HG03460 (cell line): ENCODE data around the gene TOM1L1.

ENCODE experiments used
- ATAC-seq: cut with Tn5 transposase; IDR thresholded peaks from one replicate; pipeline ENCODE4 v1.9.1; 2021; ENCODE audit not compliant: unreplicated experiment

TOM1L1 gene

GRCh38 chr17:54945671-54946070 lies 45.0 kb downstream of the TOM1L1 start:
- ATAC-seq: no peak

DNA sequence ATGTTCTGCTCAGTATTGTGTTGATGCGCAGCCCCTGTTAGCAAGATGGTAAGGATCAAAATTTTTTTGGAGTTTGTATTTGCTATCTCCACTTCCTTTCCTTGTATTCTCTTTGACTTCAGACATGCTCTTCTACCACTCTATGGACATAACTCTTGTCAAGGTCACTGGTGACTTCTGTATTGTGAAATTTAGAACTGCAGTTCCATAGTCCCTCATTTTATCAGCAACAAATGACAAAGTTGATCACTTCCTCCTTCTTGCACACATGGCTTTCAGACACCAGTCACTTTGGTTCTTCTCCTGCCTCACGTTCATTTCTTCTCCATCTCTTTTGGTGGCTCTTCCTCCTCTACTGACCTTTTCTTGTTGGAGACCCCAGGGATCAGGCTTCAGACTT lies 46.7 kb downstream of the TOM1L1 start:
- ATAC-seq: no peak

GRCh38 chr17:54948380-54948779 lies 47.7 kb downstream of the TOM1L1 start:
- ATAC-seq: no peak

GRCh38 chr17:54950116-54950515 lies 49.5 kb downstream of the TOM1L1 start:
- ATAC-seq: no peak

GRCh38 chr17:54951286-54951685 lies 50.6 kb downstream of the TOM1L1 start:
- no peak for ATAC-seq

DNA sequence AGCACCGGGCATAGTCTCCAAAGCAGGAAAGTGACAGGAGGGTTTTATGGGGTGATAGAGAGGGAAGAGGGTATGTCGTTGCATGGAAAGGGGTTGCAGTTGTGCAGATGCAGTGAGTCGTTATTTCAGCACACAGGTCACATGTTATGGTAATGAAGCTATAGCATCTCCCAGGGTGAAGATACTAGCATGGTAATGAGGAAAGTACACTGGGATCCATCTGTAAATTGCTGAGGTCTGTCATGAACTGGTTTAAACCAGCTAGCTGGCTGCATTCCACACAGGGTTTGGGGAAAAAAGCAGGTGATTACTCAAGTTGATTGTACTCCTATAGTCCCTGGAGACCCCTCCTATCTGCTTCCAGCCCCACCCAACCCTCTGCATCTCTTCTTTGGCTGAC lies 56.1 kb downstream of the TOM1L1 start:
- no peak for ATAC-seq

DNA sequence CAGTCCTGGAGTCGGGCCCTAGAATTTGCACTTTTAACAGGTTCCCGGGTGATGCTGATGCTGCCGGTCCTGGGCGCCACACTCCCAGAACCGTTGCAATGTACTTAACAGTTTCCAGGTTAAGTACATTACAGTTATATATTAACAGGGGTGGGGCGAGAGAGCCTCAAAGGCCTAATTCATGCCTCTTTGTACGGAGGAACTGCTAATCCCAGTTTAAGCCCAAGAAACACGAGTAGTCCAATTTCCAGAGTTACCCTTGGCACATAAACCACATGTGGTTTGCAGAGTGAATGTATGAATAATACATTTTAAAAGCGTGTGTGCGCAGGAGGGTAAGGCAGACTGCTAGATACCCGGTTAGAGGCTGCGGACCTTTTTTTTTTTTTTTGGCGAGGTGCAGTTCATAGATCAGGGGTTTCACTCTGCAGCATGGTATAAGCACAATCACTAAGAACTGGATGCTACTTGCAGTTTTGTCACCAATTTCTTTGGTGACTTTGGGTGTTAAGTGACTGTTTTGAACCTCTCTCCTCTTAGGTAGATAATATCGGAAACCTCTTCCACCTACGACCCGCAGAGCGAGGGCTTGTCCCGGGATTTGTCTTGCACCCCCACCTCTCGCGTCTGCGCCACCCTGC lies 67.1 kb downstream of the TOM1L1 start:
- peak; percentile 26 for ATAC-seq

- peak; percentile 86 for ATAC-seq
These were observed 67.8 kb downstream of the TOM1L1 start, which contains the start of the genes COX11 and STXBP4 for GRCh38 chr17:54968262-54968987. COX11 (minus strand) TSS chr17:54968654; CDS start chr17:54968646, 8 bp downstream. STXBP4 (plus strand) TSS chr17:54968765; CDS start chr17:54986220, 17,455 bp downstream.

DNA sequence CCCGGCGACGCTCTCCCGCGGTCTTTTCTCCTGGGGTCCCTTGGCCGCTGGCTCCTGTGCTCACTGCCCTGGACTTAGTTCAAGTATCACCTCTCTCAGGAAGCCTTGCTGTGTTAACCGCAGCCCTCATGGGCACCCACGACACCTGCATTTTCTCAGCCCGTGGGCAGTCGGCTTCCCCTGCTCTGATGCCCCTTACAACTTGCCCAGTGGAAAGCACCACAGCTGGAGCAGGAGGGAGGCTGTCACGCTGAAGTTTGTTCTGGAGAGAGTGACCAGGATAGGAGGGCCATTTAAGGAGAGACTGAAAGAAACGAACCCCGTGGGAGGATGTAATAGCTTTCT lies 68.3 kb downstream of the TOM1L1 start:
- peak; percentile 27 for ATAC-seq

GRCh38 chr17:54969658-54970572 lies 69.3 kb downstream of the TOM1L1 start:
- no peak for ATAC-seq

DNA sequence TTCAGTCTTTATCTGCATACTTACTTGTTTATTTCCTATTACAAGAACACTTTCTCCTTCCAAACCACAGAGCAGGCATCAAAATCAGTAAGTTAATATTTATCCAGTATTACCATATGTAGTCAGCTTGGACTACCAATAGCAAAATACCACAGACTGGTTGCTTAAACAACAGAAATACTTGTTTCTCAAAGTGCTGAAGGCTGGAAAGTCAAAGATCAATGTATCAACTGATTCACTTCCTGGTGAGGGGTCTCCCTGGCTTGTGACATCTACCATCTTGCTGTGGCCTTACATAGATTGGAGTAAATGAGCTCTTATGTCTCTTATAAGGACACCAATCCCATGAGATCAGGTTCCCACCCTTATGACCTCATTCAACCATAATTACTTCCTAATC lies 70.5 kb downstream of the TOM1L1 start:
- ATAC-seq: no peak

DNA sequence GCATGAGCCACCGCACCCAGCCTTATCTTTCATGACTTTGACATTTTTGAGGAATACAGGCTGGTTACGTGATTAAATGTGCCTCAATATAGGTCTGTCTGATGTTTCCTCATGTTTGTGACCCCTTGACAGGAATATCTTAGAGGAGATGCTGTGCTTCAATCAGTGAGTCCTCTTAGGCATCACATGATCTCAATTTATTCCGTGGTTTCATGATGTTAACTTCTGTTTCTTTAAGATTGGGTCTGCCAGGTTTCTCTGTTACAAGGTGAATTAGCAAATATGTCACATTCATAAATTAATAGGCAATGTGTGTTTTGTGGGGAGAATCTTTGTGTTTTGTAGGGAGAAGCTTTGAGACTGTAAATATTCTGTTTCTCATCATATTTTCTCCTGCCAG lies 71.2 kb downstream of the TOM1L1 start:
- no peak for ATAC-seq

- no peak for ATAC-seq
These were observed 71.9 kb downstream of the TOM1L1 start for GRCh38 chr17:54972406-54973138.

DNA sequence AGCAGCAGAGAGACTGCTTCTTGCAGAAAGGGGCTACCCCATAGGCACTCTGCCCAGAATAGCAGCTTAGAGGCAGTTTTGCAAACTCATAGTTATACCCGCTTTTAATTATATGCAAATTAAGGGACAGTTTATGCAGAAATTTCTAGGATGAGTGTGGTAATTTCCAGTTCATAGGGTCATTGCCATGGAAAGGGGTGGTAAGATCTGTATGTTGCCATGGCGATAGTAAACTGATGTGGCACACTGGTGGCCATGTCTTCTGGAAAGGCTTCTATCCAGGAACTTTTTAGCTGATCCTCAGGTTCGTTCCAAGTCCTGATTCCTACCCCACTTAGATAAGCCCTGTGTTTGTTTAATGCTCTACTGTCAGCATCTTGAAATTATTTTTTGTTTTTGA lies 74.1 kb downstream of the TOM1L1 start:
- no peak for ATAC-seq

GRCh38 chr17:54976316-54976715 lies 75.7 kb downstream of the TOM1L1 start:
- ATAC-seq: no peak

GRCh38 chr17:54977744-54978143 lies 77.1 kb downstream of the TOM1L1 start:
- no peak for ATAC-seq

DNA sequence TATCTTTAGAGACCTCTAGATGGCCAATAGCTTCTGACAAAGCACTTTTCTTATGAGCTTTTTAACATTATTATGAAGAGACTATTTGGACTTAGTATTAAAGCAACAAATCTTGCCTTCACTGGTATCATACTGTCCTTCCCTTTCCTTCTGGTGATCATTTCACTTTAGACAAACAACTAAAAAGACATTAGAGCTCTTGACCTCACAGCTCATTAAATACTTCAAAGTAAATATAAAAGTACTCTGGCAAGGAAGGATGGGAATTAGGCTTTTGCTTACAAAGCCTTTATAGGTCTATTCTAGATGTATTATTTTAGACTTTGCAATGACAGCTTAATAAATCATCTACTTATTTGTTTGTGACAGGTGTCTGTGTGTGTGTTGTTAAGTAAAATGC lies 79.0 kb downstream of the TOM1L1 start:
- no peak for ATAC-seq

DNA sequence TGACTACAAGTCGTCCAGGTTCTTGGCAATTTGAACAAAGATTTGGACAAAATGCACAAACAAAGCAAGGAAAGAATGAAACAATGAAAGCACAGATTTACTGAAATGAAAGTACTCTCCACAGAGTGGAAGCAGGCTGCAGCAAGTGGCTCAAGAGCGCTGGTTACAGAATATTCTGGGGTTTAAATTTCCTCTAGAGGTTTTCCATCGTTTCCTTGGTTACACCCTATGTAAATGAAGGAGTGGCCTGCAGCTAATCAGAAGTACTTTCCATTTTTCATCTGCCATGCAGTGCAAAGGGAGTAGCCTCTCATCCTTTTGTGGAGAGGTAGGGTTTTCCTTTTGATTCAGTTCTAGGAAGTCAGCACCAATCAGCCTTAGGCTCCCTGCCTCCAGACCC lies 79.7 kb downstream of the TOM1L1 start:
- ATAC-seq: no peak

DNA sequence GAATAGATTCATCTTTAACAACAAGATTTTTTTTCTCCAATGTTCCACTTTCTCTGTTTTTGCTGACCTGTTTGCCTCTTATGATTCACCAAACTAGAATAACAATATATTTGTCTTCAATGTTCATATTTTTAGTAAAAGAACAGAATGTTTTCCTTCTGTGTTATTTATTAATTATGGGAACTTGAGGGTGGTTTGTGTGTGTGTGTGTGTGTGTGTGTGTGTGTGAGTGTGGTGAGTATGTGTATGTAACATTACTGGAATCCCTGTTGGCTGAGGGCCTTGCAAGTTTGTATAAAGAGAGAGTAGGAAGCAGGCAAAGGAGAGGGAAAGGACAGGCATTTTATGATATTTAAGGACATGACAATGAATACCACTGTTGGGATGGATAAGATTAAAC lies 81.7 kb downstream of the TOM1L1 start:
- ATAC-seq: no peak

DNA sequence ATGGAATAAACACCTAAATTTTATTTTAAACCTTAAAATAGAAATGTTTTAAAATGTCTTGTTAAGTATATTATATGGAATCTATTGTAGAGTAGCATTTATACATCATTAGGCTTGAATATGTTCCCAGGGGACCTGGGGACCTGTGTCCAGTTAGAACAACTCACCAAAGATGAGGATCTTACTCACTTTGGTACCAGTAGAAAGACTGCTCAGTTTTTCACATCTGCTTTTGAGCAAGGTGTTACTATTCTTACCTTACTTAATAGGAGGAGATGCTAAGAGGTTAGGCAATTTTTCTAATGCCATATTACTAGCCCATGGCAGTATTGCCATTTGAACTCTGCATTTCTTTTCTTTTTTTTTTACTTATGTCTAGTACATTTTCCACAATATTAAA lies 82.6 kb downstream of the TOM1L1 start:
- no peak for ATAC-seq

GRCh38 chr17:54985476-54985875 lies 84.8 kb downstream of the TOM1L1 start:
- no peak for ATAC-seq
